A549 (cell line): ENCODE results near the gene KCNK6.

Experiments used
- JUNB ChIP-seq: fragments of >200 bp; sonication (Bioruptor Twin); formaldehyde crosslinking; IDR thresholded peaks from 2 replicates; pipeline ENCODE4 v1.6.1; 2016
- MAX ChIP-seq: IDR thresholded peaks from 2 replicates; pipeline ENCODE4 v1.6.1; 2012
- POLR2A ChIP-seq: IDR thresholded peaks from 2 replicates; pipeline ENCODE4 v1.6.1; 2012; ENCODE audit warnings: mild to moderate bottlenecking, low read length
- SMC3 ChIP-seq: fragments of >200 bp; sonication (Bioruptor Twin); formaldehyde crosslinking; IDR thresholded peaks from 3 replicates; pipeline ENCODE4 v1.6.1; 2018; ENCODE audit warnings: inconsistent platforms

GRCh38 chr19:38294090-38294489 is 25.6 kb upstream of the KCNK6 start:
- TF ChIP-seq POLR2A (no peak), JUNB (no peak), SMC3 (no peak), MAX (no peak)
